Measurements from ENCODE around the gene SRP68. TPM values are rescaled to one million over a fixed set of nuclear protein-coding genes. Genes with fewer than 3 reads are reported as not detected.
"Not testable (repeated sequence)": the region's sequence is repeated elsewhere in the genome, so short reads cannot be mapped to it uniquely, and the experiment has no call there.

The SRP68 gene
- total and polyA plus RNA-seq, 4 donors = 17.7 to 36.7 (median 28.7) TPM

DNA sequence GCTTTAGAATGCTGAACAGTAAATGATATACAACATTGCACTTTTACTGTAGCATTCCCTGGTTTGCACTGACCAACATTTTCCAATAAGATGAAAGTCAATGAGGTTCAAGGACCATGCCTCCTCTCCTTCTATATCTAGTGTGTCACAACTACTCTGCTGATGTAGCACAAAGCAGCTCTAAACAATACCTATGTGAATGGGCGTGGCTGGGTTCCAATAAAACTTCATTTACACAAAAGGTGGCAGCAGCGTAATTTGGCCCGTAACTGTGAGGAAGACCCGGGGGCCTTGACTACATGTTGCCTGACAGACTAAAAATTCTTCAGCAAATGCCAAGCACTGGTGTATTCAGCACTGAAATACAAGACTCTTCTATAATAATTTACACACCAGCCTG is 6.5 kb downstream of the SRP68 start:
- TF ChIP-seq NR2F2 (IDR thresholded peaks at IDR 0.05) = no peak
- no peak for TF ChIP-seq ZBTB33 (IDR thresholded peaks at IDR 0.05)
- TF ChIP-seq HNF4A (conservative IDR thresholded peaks at IDR 0.05) = no peak
- TF ChIP-seq JUND (IDR thresholded peaks at IDR 0.05) = no peak
- TF ChIP-seq FOXA2 (IDR thresholded peaks at IDR 0.05) = no peak
- no peak for TF ChIP-seq REST (IDR thresholded peaks at IDR 0.05)
- no peak for TF ChIP-seq HNF4G (IDR thresholded peaks at IDR 0.05)
- TF ChIP-seq ATF3 (IDR thresholded peaks at IDR 0.05) = no peak
- no peak for TF ChIP-seq RXRA (IDR thresholded peaks at IDR 0.05)
- Histone ChIP-seq H3K9me3 (ENCODE audit: control insufficient read depth in 4 of 4, low read length in 3 of 4) (no peaks in the 10 kb centered on the region), H3K9ac (ENCODE audit: low read depth in 1 of 2, low read length in 2 of 2) (no peak overlapping the region), H3K27me3 (ENCODE audit: control insufficient read depth in 4 of 4, insufficient read depth in 4 of 4, low read length in 3 of 4) (no peaks in the 10 kb centered on the region), H3K4me3 (ENCODE audit: low read depth in 1 of 3, low read length in 3 of 3) (no peak overlapping the region), H3K36me3 (ENCODE audit: control insufficient read depth in 4 of 4, insufficient read depth in 3 of 4, low read depth in 1 of 4, low read length in 3 of 4) (peaks cover 14 to 58% (median 45%) of the 10 kb centered on the region in 4 donors), H3K4me1 (ENCODE audit: control insufficient read depth in 4 of 4, insufficient read depth in 4 of 4, low read length in 3 of 4) (peaks cover 2 to 10% (median 6%) of the 10 kb centered on the region in 4 donors), H3K27ac (ENCODE audit: low read depth in 1 of 2, low read length in 2 of 2) (no peak overlapping the region)
- no peak for DNase-seq (ENCODE audit: low spot score)
- WGBS = 86% methylated on average over 4 of the region's 4 CpGs

DNA sequence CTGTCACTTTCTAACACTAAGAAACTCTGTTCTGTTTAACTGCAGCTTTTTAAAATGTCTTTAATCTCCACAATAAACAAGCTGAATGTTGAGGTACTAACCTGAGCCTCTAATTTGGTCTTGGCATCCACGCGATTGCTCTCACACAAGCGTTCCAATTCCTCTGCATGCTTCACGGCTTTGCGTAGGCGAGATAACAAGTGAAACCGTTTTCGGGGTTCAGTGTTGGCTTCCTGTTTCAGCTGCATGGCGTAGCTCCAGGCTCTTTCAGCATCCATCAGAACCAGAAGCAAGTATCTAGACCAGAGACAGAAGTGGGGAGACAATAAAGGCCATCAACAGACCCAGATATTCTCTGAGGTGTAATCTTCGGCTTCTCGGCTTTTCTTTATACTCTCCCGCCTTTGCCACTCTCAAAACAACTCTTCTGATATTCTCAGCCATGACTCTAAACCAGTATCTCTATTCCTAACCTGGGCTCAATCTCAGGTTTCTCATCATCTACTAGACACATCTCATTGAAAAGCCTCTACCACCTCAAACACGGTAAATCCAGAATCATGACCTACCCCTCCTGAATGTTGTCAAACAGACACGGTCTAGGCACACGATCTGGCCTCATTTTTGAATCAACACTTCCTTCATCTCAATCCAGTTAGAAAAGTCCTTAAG is 8.3 kb downstream of the SRP68 start:
- Histone ChIP-seq H3K27ac (ENCODE audit: low read depth in 1 of 2, low read length in 2 of 2) (no peak overlapping the region), H3K4me3 (ENCODE audit: low read depth in 1 of 3, low read length in 3 of 3) (no peak overlapping the region), H3K4me1 (ENCODE audit: control insufficient read depth in 4 of 4, insufficient read depth in 4 of 4, low read length in 3 of 4) (no peaks in the 10 kb centered on the region), H3K9ac (ENCODE audit: low read depth in 1 of 2, low read length in 2 of 2) (no peak overlapping the region), H3K27me3 (ENCODE audit: control insufficient read depth in 4 of 4, insufficient read depth in 4 of 4, low read length in 3 of 4) (no peaks in the 10 kb centered on the region), H3K9me3 (ENCODE audit: control insufficient read depth in 4 of 4, low read length in 3 of 4) (no peaks in the 10 kb centered on the region), H3K36me3 (ENCODE audit: control insufficient read depth in 4 of 4, insufficient read depth in 3 of 4, low read depth in 1 of 4, low read length in 3 of 4) (peaks cover 24 to 72% (median 57%) of the 10 kb centered on the region in 4 donors)
- no peak for DNase-seq (ENCODE audit: low spot score)
- TF ChIP-seq TAF1 (conservative IDR thresholded peaks at IDR 0.05) (no peak), YY1 (IDR thresholded peaks at IDR 0.05) (no peak), FOXA1 (IDR thresholded peaks at IDR 0.05) (no peak), HNF4G (IDR thresholded peaks at IDR 0.05) (no peak), EGR1 (IDR thresholded peaks at IDR 0.05; ENCODE audit: low read depth in 2 of 2) (no peak), JUND (IDR thresholded peaks at IDR 0.05) (no peak), FOXA2 (IDR thresholded peaks at IDR 0.05) (no peak), ATF3 (IDR thresholded peaks at IDR 0.05) (no peak), SP1 (IDR thresholded peaks at IDR 0.05) (no peak), HNF4A (conservative IDR thresholded peaks at IDR 0.05) (no peak)
- WGBS = 90% methylated on average over 15 of the region's 15 CpGs

- not testable (repeated sequence) for H3K4me3 ChIP-seq (ENCODE audit: low read depth in 1 of 3, low read length in 3 of 3); H3K4me1 ChIP-seq (ENCODE audit: control insufficient read depth in 4 of 4, insufficient read depth in 4 of 4, low read length in 3 of 4); H3K27me3 ChIP-seq (ENCODE audit: control insufficient read depth in 4 of 4, insufficient read depth in 4 of 4, low read length in 3 of 4); H3K9me3 ChIP-seq (ENCODE audit: control insufficient read depth in 4 of 4, low read length in 3 of 4); H3K9ac ChIP-seq (ENCODE audit: low read depth in 1 of 2, low read length in 2 of 2); DNase-seq (ENCODE audit: low spot score); H3K27ac ChIP-seq (ENCODE audit: low read depth in 1 of 2, low read length in 2 of 2)
- 92% methylated on average over 6 of the region's 6 CpGs for WGBS
- H3K36me3 ChIP-seq (ENCODE audit: control insufficient read depth in 4 of 4, insufficient read depth in 3 of 4, low read depth in 1 of 4, low read length in 3 of 4) = peaks cover 34 to 81% (median 57%) of the 10 kb centered on the region in 4 donors
Observed at GRCh38 chr17:76058264-76058663, 14.1 kb downstream of the SRP68 start.
